SU-DHL-6 (cell line): Measurements from ENCODE around the gene DCD.

Source experiments
- H2AFZ ChIP-seq: fragments of 200-600 bp; sonication (generic); 2 replicates; pipeline ENCODE4 v1.6.1; 2014; ENCODE audit warnings: low read depth, mild to moderate bottlenecking, moderate library complexity, mixed read lengths, antibody characterized with exemption, low read length; ENCODE audit not compliant: severe bottlenecking
- H3F3A ChIP-seq: fragments of 200-600 bp; shearing (Covaris generic); 2 replicates; pipeline ENCODE4 v1.6.0; 2016; ENCODE audit warnings: antibody characterized with exemption, mild to moderate bottlenecking; ENCODE audit not compliant: insufficient read depth
- H3K27ac ChIP-seq: fragments of 200-600 bp; sonication (generic); 2 replicates; pipeline ENCODE4 v1.5.1; 2016; ENCODE audit warnings: low read depth, mild to moderate bottlenecking, low read length, moderate library complexity, mixed read lengths
- H3K27me3 ChIP-seq: fragments of 200-600 bp; sonication (generic), shearing (Covaris generic); 2 replicates; pipeline ENCODE4 v1.6.0; 2014; ENCODE audit warnings: mild to moderate bottlenecking, low read length
- H3K36me3 ChIP-seq: fragments of 200-600 bp; sonication (generic); 2 replicates; pipeline ENCODE4 v1.6.1; 2014; ENCODE audit warnings: mild to moderate bottlenecking, low read length, mixed read lengths
- H3K4me2 ChIP-seq: fragments of 300-600, 200-600 bp; shearing (Covaris generic), sonication (generic); 2 replicates; pipeline ENCODE4 v1.6.0; 2014; ENCODE audit warnings: low read length, low read depth, mild to moderate bottlenecking; ENCODE audit not compliant: poor library complexity, severe bottlenecking
- H3K4me3 ChIP-seq: fragments of 200-600 bp; sonication (generic); 2 replicates; pipeline ENCODE4 v1.5.1; 2014; ENCODE audit warnings: antibody characterized with exemption, low read length, mild to moderate bottlenecking, mixed read lengths; ENCODE audit not compliant: insufficient read depth, poor library complexity, severe bottlenecking
- H3K79me2 ChIP-seq: fragments of 200-600 bp; sonication (generic); 2 replicates; pipeline ENCODE4 v1.6.1; 2014; ENCODE audit warnings: mild to moderate bottlenecking, low read length, moderate library complexity; ENCODE audit not compliant: insufficient read depth
- H3K9ac ChIP-seq: fragments of 200-600 bp; sonication (generic); 2 replicates; pipeline ENCODE4 v1.7.0; 2014; ENCODE audit warnings: mild to moderate bottlenecking, low read length
- H3K9me2 ChIP-seq: fragments of 200-600 bp; sonication (generic); replicated peaks from 2 replicates; pipeline ENCODE4 v1.6.1; 2014; ENCODE audit warnings: low read length; ENCODE audit not compliant: insufficient read depth
- H3K9me3 ChIP-seq: fragments of 200-600 bp; sonication (generic); 2 replicates; pipeline ENCODE4 v1.6.1; 2014; ENCODE audit warnings: low read length, mixed read lengths; ENCODE audit not compliant: insufficient read depth
- H4K20me1 ChIP-seq: fragments of 200-600 bp; sonication (generic); 2 replicates; pipeline ENCODE4 v1.6.1; 2014; ENCODE audit warnings: low read depth, mild to moderate bottlenecking, antibody characterized with exemption, low read length, moderate library complexity, mixed read lengths
- CTCF ChIP-seq: fragments of 200-600 bp; sonication (generic); IDR thresholded peaks from one replicate; pipeline ENCODE4 v1.5.1; 2017; ENCODE audit warnings: antibody characterized with exemption, mild to moderate bottlenecking, low read length, moderate library complexity; ENCODE audit not compliant: insufficient read depth, poor library complexity, severe bottlenecking
- EZH2phosphoT487 ChIP-seq: fragments of 200-600 bp; sonication (generic), shearing (Covaris generic); conservative IDR thresholded peaks from 2 replicates; pipeline ENCODE4 v1.6.1; 2018; ENCODE audit warnings: mild to moderate bottlenecking, antibody characterized with exemption, low read length, moderate library complexity, mixed read lengths

DCD gene

GRCh38 chr12:54629925-54630324, 18.2 kb downstream of the DCD start:
- Histone ChIP-seq H3K27me3 (no peaks in the 10 kb centered on the region), H3K9me3 (peaks cover 9% of the 10 kb centered on the region; the same call in 1 of the 2 replicates), H3K9me2 (no peaks in the 10 kb centered on the region), H3K79me2 (no peaks in the 10 kb centered on the region), H2AFZ (no peak overlapping the region), H3K4me2 (no peak overlapping the region), H3K36me3 (no peaks in the 10 kb centered on the region), H4K20me1 (no peaks in the 10 kb centered on the region), H3F3A (no peaks in the 10 kb centered on the region), H3K27ac (no peak overlapping the region), H3K9ac (no peak overlapping the region), H3K4me3 (no peak overlapping the region)
- TF ChIP-seq CTCF (no peak), EZH2phosphoT487 (no peak)

GRCh38 chr12:54628186-54628846, 19.8 kb downstream of the DCD start:
- 0 out of 2 replicates have a peak, but pooled peaks cover 1% of the 10 kb centered on the region for H3K27me3 ChIP-seq
- H3K4me3 ChIP-seq: no peak overlapping the region
- TF ChIP-seq CTCF (no peak), EZH2phosphoT487 (no peak)
- no peak overlapping the region for H3K27ac ChIP-seq
- no peak overlapping the region for H3K4me2 ChIP-seq
- no peak overlapping the region for H2AFZ ChIP-seq
- no peaks in the 10 kb centered on the region for H3F3A ChIP-seq
- no peaks in the 10 kb centered on the region for H3K9me2 ChIP-seq
- H3K9me3 ChIP-seq: peaks cover 9% of the 10 kb centered on the region; the same call in 1 of the 2 replicates
- H3K36me3 ChIP-seq: no peaks in the 10 kb centered on the region
- H3K9ac ChIP-seq: no peak overlapping the region
- no peaks in the 10 kb centered on the region for H4K20me1 ChIP-seq
- no peaks in the 10 kb centered on the region for H3K79me2 ChIP-seq

GRCh38 chr12:54627304-54627703, 20.9 kb downstream of the DCD start:
- Histone ChIP-seq H3K27me3 (0 out of 2 replicates have a peak, but pooled peaks cover 2% of the 10 kb centered on the region), H3K27ac (no peak overlapping the region), H4K20me1 (no peaks in the 10 kb centered on the region), H3K4me3 (no peak overlapping the region), H3K9me3 (peaks cover 9% of the 10 kb centered on the region; the same call in 1 of the 2 replicates), H3K9ac (no peak overlapping the region), H2AFZ (no peak overlapping the region), H3K4me2 (no peak overlapping the region), H3K9me2 (no peaks in the 10 kb centered on the region), H3K79me2 (no peaks in the 10 kb centered on the region), H3K36me3 (no peaks in the 10 kb centered on the region), H3F3A (no peaks in the 10 kb centered on the region)
- TF ChIP-seq CTCF (no peak), EZH2phosphoT487 (no peak)
